Measurements from ENCODE around the gene OR10P1.

The OR10P1 gene

GRCh38 chr12:55685671-55686070 lies 49.0 kb downstream of the OR10P1 start:
- Mint-ChIP-seq H3K27ac (no peak overlapping the region), H3K4me3 (no peak overlapping the region), H3K9me3 (no peaks in the 10 kb centered on the region), H3K36me3 (ENCODE audit: low read depth) (no peaks in the 10 kb centered on the region), H3K27me3 (peaks cover 18% of the 10 kb centered on the region), H3K4me1 (ENCODE audit: low read depth) (peaks cover 23% of the 10 kb centered on the region)

GRCh38 chr12:55686366-55687010 lies 49.8 kb downstream of the OR10P1 start:
- peaks cover 10% of the 10 kb centered on the region for H3K27me3 Mint-ChIP-seq
- no peaks in the 10 kb centered on the region for H3K36me3 Mint-ChIP-seq (ENCODE audit: low read depth)
- peaks cover 15% of the 10 kb centered on the region for H3K4me1 Mint-ChIP-seq (ENCODE audit: low read depth)
- H3K4me3 Mint-ChIP-seq = no peak overlapping the region
- H3K9me3 Mint-ChIP-seq = no peaks in the 10 kb centered on the region
- no peak overlapping the region for H3K27ac Mint-ChIP-seq
